Measurements from ENCODE around the gene DTX1. TPM values are rescaled to one million over a fixed set of nuclear protein-coding genes. Genes with fewer than 3 reads are reported as not detected.
"Not testable (repeated sequence)": the region's sequence is repeated elsewhere in the genome, so short reads cannot be mapped to it uniquely, and the experiment has no call there.

Gene DTX1
- total RNA-seq, 2 donors from 2014 or later = 20.7 to 27.7 TPM

GRCh38 chr12:113137861-113138783, 81.6 kb downstream of the DTX1 start:
- Mint-ChIP-seq H3K36me3 (ENCODE audit: low read depth) (no peaks in the 10 kb centered on the region), H3K4me1 (peaks cover 8% of the 10 kb centered on the region), H3K4me3 (no peak overlapping the region), H3K27ac (no peak overlapping the region), H3K27me3 (peaks cover 12% of the 10 kb centered on the region)
- DNase-seq = no peak
- no peak for ATAC-seq
- no peaks in the 10 kb centered on the region for H3K9me3 ChIP-seq (ENCODE audit: control insufficient read depth, low read length, poor library complexity, severe bottlenecking)

DNA sequence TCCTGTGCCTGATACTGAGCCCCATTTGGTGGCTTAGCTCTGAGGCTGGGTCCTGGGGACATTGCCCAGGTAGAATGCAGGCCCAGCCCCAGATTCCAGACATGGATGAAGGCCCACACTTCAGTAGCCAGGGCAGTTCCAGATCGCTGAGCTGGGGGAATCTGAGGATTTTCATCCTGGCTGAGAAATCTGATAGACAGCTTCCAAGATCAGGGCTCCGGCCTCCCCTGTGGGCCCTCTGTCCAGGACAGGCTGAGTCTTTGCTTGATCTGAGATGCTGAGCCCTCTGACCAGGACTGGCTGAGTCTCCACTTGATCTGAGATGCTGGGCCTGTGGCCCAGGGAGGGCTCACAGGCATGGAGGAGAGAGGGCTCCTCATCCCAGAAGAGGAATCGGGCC, 82.3 kb downstream of the DTX1 start:
- no peaks in the 10 kb centered on the region for H3K9me3 ChIP-seq (ENCODE audit: control insufficient read depth, low read length, poor library complexity, severe bottlenecking)
- no peak overlapping the region for H3K4me3 Mint-ChIP-seq
- ATAC-seq (no peak), DNase-seq (no peak)
- no peak overlapping the region for H3K27ac Mint-ChIP-seq
- no peaks in the 10 kb centered on the region for H3K36me3 Mint-ChIP-seq (ENCODE audit: low read depth)
- H3K4me1 Mint-ChIP-seq = peaks cover 8% of the 10 kb centered on the region
- peaks cover 12% of the 10 kb centered on the region for H3K27me3 Mint-ChIP-seq

DNA sequence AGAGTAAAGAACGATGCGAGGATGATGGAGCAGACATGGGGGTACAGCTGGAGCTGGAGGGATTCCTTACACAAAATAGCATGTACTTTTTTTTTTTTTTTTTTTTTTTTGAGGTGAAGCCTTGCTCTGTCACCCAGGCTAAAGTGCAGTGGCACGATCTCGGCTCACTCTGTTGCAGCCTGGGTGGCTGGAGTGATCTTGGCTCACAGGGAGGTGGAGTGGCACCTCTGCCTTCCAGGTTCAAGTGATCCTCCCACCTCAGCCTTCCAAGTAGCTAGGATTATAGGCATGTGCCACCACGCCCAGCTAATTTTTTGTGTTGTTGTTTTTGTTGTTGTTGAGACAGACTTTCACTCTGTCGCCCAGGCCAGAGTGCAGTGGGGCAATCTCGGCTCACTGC, 84.2 kb downstream of the DTX1 start:
- Mint-ChIP-seq H3K27me3 (peaks cover 12% of the 10 kb centered on the region), H3K27ac (no peak overlapping the region), H3K4me3 (no peak overlapping the region), H3K36me3 (ENCODE audit: low read depth) (no peaks in the 10 kb centered on the region), H3K4me1 (peaks cover 5% of the 10 kb centered on the region)
- H3K9me3 ChIP-seq (ENCODE audit: control insufficient read depth, low read length, poor library complexity, severe bottlenecking) = no peaks in the 10 kb centered on the region
- no peak for DNase-seq
- no peak for ATAC-seq

DNA sequence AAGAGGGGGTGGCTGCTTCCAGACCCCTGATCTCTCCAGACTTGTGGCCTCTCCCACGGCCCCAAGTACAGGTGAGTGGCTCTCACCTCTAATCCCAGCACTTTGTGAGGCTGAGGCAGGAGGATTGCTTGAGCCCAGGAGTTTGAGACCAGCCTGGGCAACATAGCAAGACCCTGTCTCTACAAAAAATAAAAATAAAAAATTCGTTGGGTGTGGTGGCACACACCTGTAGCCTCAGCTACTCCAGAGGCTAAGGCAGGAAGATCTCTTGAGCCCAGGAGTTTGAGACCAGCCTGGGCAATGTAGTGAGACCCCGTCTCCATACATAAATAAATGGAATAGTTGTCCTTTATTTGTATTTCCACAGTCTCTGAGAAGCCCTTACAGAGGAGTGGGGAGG, 85.2 kb downstream of the DTX1 start:
- H3K4me1 Mint-ChIP-seq; DNase-seq; H3K27ac Mint-ChIP-seq; H3K27me3 Mint-ChIP-seq; H3K9me3 ChIP-seq (ENCODE audit: control insufficient read depth, low read length, poor library complexity, severe bottlenecking); ATAC-seq; H3K36me3 Mint-ChIP-seq (ENCODE audit: low read depth); H3K4me3 Mint-ChIP-seq: not testable (repeated sequence)

DNA sequence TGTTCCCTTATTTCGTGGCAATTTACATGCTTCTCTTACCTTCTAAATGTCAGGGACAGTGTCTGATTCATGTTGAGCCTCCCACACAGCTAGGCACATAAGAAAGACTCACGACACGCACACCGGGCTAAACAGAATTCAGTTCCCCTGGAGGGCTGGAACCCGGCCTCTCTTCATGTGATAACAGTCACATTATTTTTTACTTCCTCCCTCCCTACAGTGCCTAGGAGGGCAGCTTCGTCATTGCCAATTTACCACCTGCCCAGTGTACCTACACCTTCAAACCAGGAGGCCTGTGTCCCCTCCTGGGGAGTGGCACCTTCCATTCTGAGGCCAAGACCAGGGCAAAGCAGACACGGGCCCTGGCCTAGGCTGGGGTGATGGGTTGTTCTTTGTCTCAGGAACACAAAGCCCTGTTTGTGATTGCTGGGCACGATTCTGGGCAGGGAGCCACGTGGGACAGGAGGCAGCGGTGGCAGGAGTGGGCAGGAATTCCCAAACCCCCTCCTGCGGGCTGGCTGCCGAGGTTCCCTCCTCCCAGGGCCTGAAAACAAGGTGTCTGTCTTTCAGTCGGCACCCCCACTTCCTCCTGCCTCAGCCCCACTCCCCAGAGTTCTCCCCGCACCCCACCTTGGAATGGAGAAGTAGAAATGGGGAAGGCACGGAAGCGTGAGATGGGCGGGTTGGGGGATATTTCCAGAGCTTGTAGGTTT, 85.8 kb downstream of the DTX1 start:
- no peak overlapping the region for H3K27ac Mint-ChIP-seq
- no peaks in the 10 kb centered on the region for H3K9me3 ChIP-seq (ENCODE audit: control insufficient read depth, low read length, poor library complexity, severe bottlenecking)
- H3K4me1 Mint-ChIP-seq = no peaks in the 10 kb centered on the region
- DNase-seq = no peak
- no peaks in the 10 kb centered on the region for H3K36me3 Mint-ChIP-seq (ENCODE audit: low read depth)
- no peaks in the 10 kb centered on the region for H3K27me3 Mint-ChIP-seq
- ATAC-seq = no peak
- H3K4me3 Mint-ChIP-seq = no peak overlapping the region

DNA sequence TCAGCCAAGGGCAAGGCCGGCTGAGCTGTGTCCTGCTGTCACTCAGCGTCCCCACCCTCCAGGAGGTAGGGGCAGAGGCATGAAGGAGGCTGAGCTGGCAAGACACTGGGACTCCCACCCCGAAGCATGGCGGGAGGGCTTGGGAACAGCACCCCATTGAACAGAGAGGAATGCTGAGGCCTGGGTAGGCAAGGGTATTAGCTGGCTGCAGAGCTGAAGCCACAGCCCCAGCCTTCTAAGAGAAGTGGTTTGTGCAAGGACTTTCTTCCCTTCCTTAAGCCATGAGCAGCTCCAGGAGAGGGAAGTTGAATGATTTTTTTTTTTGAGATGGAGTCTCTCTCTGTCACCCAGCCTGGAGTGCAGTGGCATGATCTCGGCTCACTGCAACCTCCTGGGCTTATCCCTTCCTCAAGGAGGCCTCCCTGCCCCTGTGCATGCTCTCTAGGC, 86.4 kb downstream of the DTX1 start:
- H3K36me3 Mint-ChIP-seq (ENCODE audit: low read depth) = no peaks in the 10 kb centered on the region
- no peaks in the 10 kb centered on the region for H3K4me1 Mint-ChIP-seq
- H3K27me3 Mint-ChIP-seq = no peaks in the 10 kb centered on the region
- no peak overlapping the region for H3K4me3 Mint-ChIP-seq
- H3K27ac Mint-ChIP-seq = no peak overlapping the region
- H3K9me3 ChIP-seq (ENCODE audit: control insufficient read depth, low read length, poor library complexity, severe bottlenecking) = no peaks in the 10 kb centered on the region
- ATAC-seq (no peak), DNase-seq (no peak)

GRCh38 chr12:113143959-113144358, 87.4 kb downstream of the DTX1 start:
- ATAC-seq (no peak), DNase-seq (no peak)
- Mint-ChIP-seq H3K4me1 (no peaks in the 10 kb centered on the region), H3K27me3 (no peaks in the 10 kb centered on the region), H3K36me3 (ENCODE audit: low read depth) (no peaks in the 10 kb centered on the region), H3K27ac (no peak overlapping the region), H3K4me3 (no peak overlapping the region)
- no peaks in the 10 kb centered on the region for H3K9me3 ChIP-seq (ENCODE audit: control insufficient read depth, low read length, poor library complexity, severe bottlenecking)

- no peaks in the 10 kb centered on the region for H3K36me3 Mint-ChIP-seq (ENCODE audit: low read depth)
- no peak for DNase-seq
- H3K4me3 Mint-ChIP-seq = no peak overlapping the region
- H3K27me3 Mint-ChIP-seq = no peaks in the 10 kb centered on the region
- ATAC-seq = no peak
- H3K9me3 ChIP-seq (ENCODE audit: control insufficient read depth, low read length, poor library complexity, severe bottlenecking) = no peaks in the 10 kb centered on the region
- H3K4me1 Mint-ChIP-seq = no peaks in the 10 kb centered on the region
- no peak overlapping the region for H3K27ac Mint-ChIP-seq
These were observed 88.3 kb downstream of the DTX1 start for GRCh38 chr12:113144806-113145205.

GRCh38 chr12:113145720-113146551, 89.4 kb downstream of the DTX1 start:
- Mint-ChIP-seq H3K36me3 (ENCODE audit: low read depth) (no peaks in the 10 kb centered on the region), H3K27me3 (no peaks in the 10 kb centered on the region), H3K27ac (no peak overlapping the region), H3K4me3 (no peak overlapping the region), H3K4me1 (peaks cover 2% of the 10 kb centered on the region)
- no peak for DNase-seq
- no peaks in the 10 kb centered on the region for H3K9me3 ChIP-seq (ENCODE audit: control insufficient read depth, low read length, poor library complexity, severe bottlenecking)
- ATAC-seq = no peak

DNA sequence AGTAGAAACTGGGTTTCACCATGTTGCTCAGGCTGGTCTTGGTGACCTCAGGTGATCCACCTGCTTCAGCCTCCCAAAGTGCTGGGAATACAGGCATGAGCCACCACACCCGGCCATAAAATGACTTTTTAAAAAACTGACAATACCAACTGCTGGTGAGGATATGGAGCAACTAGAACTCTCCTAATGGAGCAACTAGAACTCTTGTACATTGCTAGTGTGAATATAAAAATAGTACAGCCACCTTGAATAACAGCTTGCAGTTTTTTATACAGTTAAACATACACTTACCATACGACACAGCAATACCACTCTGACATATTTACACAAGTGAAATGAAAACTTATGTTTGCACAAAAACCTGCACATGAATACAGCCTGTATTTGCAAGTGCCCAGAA, 90.5 kb downstream of the DTX1 start:
- no peaks in the 10 kb centered on the region for H3K9me3 ChIP-seq (ENCODE audit: control insufficient read depth, low read length, poor library complexity, severe bottlenecking)
- no peaks in the 10 kb centered on the region for H3K36me3 Mint-ChIP-seq (ENCODE audit: low read depth)
- no peak for ATAC-seq
- peaks cover 2% of the 10 kb centered on the region for H3K27me3 Mint-ChIP-seq
- H3K27ac Mint-ChIP-seq = no peak overlapping the region
- H3K4me1 Mint-ChIP-seq = peaks cover 4% of the 10 kb centered on the region
- no peak overlapping the region for H3K4me3 Mint-ChIP-seq
- DNase-seq = no peak

Other genes with a start within 250 kb of the DTX1 start
- gene OAS1, start 149.8 kb upstream of the DTX1 start, total RNA-seq = 10 to 100 TPM; 16.0 to 16.2 TPM
- 10 to 100 TPM; 26.6 to 28.6 TPM for gene OAS3, start 118.3 kb upstream of the DTX1 start, total RNA-seq
- gene OAS2, start 78.2 kb upstream of the DTX1 start, total RNA-seq = 10 to 100 TPM; 35.4 to 45.3 TPM
- under 1 TPM; 0.15 to 0.89 TPM for gene RASAL1, start 79.0 kb downstream of the DTX1 start, total RNA-seq
- gene CFAP73, start 93.0 kb downstream of the DTX1 start, total RNA-seq = not detected
- gene DDX54, start 128.7 kb downstream of the DTX1 start, total RNA-seq = 10 to 100 TPM; 75.9 to 92.5 TPM
- 1 to 10 TPM; 5.1 to 8.6 TPM for gene RITA1, start 129.0 kb downstream of the DTX1 start, total RNA-seq
- gene TPCN1, start 164.7 kb downstream of the DTX1 start, total RNA-seq = 10 to 100 TPM; 39.9 to 59.0 TPM